ENCODE results near the gene PIGU.

DNA sequence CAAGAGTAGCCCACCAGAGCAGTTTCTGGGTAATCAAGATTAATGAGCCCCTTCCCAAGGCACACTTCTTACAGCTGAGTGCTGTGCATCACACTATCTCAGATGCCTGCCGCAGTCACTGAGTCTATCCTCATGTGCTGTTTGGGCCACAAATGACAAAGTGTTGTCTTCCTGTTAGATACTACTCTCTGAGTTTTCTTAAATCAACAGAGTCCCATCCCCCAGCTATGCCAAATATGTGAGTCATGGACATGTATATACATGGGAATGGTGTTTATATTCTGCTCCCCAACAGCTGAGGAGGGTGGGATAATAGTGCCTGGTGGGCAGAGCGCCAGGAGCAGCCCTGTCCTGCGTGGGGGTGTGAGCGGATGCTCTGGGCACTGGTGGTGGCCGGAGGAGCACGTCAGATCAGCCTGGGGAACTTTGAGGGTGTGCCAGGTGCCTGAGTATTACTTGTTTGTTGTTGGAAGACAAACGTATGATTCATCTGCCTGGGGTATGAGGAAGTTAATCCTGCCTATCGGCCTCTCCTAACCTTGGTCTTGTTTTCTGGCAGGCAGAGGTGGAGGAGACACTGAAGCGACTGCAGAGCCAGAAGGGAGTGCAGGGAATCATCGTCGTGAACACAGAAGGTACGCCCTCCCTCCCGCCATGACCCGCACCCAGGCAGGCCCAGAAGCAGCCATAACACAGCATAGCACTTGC is 151.0 kb downstream of the PIGU start:
- TF ChIP-seq, protein P1, sequence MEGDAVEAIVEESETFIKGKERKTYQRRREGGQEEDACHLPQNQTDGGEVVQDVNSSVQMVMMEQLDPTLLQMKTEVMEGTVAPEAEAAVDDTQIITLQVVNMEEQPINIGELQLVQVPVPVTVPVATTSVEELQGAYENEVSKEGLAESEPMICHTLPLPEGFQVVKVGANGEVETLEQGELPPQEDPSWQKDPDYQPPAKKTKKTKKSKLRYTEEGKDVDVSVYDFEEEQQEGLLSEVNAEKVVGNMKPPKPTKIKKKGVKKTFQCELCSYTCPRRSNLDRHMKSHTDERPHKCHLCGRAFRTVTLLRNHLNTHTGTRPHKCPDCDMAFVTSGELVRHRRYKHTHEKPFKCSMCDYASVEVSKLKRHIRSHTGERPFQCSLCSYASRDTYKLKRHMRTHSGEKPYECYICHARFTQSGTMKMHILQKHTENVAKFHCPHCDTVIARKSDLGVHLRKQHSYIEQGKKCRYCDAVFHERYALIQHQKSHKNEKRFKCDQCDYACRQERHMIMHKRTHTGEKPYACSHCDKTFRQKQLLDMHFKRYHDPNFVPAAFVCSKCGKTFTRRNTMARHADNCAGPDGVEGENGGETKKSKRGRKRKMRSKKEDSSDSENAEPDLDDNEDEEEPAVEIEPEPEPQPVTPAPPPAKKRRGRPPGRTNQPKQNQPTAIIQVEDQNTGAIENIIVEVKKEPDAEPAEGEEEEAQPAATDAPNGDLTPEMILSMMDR (conservative IDR thresholded peaks at IDR 0.05; ENCODE audit: low read length), result no peak
- TF ChIP-seq EZH2phosphoT487 (IDR thresholded peaks at IDR 0.05; ENCODE audit: borderline replicate concordance, low read depth, low read length), result no peak

All from OCI-LY7 (cell line).